Liver (tissue), 9 donors: Measurements from ENCODE around the gene BRAP. TPM values are rescaled to one million over a fixed set of nuclear protein-coding genes. Genes with fewer than 3 reads are reported as not detected.

Experiments used
- DNase-seq: peaks from one replicate; pipeline ENCODE4 v3.0.0-alpha.2; 2017; ENCODE audit warnings: low spot score
- H3K27ac ChIP-seq, 2 donors: one replicate each; pipeline ENCODE4 v1.7.0; 2013; ENCODE audit warnings: inconsistent platforms in 2 of 2, low read length in 2 of 2, control low read depth in 1 of 2, low read depth in 1 of 2, mild to moderate bottlenecking in 1 of 2
- H3K27me3 ChIP-seq, 4 donors: one replicate each; pipeline versions ENCODE4 v1.6.1 to v1.7.0; 2013; ENCODE audit warnings: low read length in 3 of 4, inconsistent platforms in 1 of 4, mild to moderate bottlenecking in 1 of 4, moderate library complexity in 1 of 4; ENCODE audit not compliant: control insufficient read depth in 4 of 4, insufficient read depth in 4 of 4
- H3K36me3 ChIP-seq, 4 donors: one replicate each; pipeline versions ENCODE4 v1.6.1 to v1.7.0; 2013; ENCODE audit warnings: low read length in 3 of 4, mild to moderate bottlenecking in 3 of 4, low read depth in 1 of 4, moderate library complexity in 1 of 4; ENCODE audit not compliant: control insufficient read depth in 4 of 4, insufficient read depth in 3 of 4
- H3K4me1 ChIP-seq, 4 donors: one replicate each; pipeline versions ENCODE4 v1.6.1 to v1.7.0; 2013; ENCODE audit warnings: low read length in 3 of 4, mild to moderate bottlenecking in 3 of 4, moderate library complexity in 1 of 4; ENCODE audit not compliant: control insufficient read depth in 4 of 4, insufficient read depth in 4 of 4
- H3K4me3 ChIP-seq, 3 donors: one replicate each; pipeline versions ENCODE4 v1.6.1 to v1.7.0; 2013; ENCODE audit warnings: low read length in 3 of 3, control low read depth in 1 of 3, low read depth in 1 of 3, mild to moderate bottlenecking in 1 of 3
- H3K9ac ChIP-seq, 2 donors: one replicate each; pipeline ENCODE4 v1.7.0; 2013; ENCODE audit warnings: low read length in 2 of 2, mild to moderate bottlenecking in 2 of 2, moderate library complexity in 2 of 2, control low read depth in 1 of 2, low read depth in 1 of 2
- H3K9me3 ChIP-seq, 4 donors: one replicate each; pipeline versions ENCODE4 v1.6.1 to v1.7.0; 2013; ENCODE audit warnings: low read length in 3 of 4; ENCODE audit not compliant: control insufficient read depth in 4 of 4
- ATF3 ChIP-seq: IDR thresholded peaks from 2 replicates; pipeline ENCODE4 v1.6.1; 2016; ENCODE audit warnings: antibody characterized with exemption
- CTCF ChIP-seq: fragments of 150-350 bp; IDR thresholded peaks from 2 replicates; pipeline ENCODE4 v1.5.1; 2017; ENCODE audit warnings: improper control_type of control experiment, low read depth, low read length; ENCODE audit not compliant: missing input control
- EGR1 ChIP-seq, 2 donors: IDR thresholded peaks; 2 replicates each; pipeline ENCODE4 v1.6.1; 2016 to 2018; ENCODE audit warnings: antibody characterized with exemption in 2 of 2, low read depth in 2 of 2
- FOXA2 ChIP-seq: IDR thresholded peaks from 2 replicates; pipeline ENCODE4 v1.6.1; 2016; ENCODE audit warnings: antibody characterized with exemption
- JUND ChIP-seq, 2 donors: IDR thresholded peaks; 2 replicates each; pipeline ENCODE4 v1.6.1; 2016; ENCODE audit warnings: antibody characterized with exemption in 2 of 2
- MAX ChIP-seq: IDR thresholded peaks from 2 replicates; pipeline ENCODE4 v1.6.1; 2016; ENCODE audit warnings: antibody characterized with exemption
- RAD21 ChIP-seq, 2 donors: IDR thresholded peaks; 2 replicates each; pipeline ENCODE4 v1.6.1; 2016; ENCODE audit warnings: antibody characterized with exemption in 2 of 2, mild to moderate bottlenecking in 2 of 2
- REST ChIP-seq: IDR thresholded peaks from 2 replicates; pipeline ENCODE4 v1.6.1; 2016; ENCODE audit warnings: antibody characterized with exemption, mild to moderate bottlenecking
- RXRA ChIP-seq, 2 donors: IDR thresholded peaks; 2 replicates each; pipeline ENCODE4 v1.6.1; 2017 to 2018; ENCODE audit warnings: antibody characterized with exemption in 2 of 2, mild to moderate bottlenecking in 1 of 2
- SP1 ChIP-seq: IDR thresholded peaks from 2 replicates; pipeline ENCODE4 v1.6.1; 2018; ENCODE audit warnings: antibody characterized with exemption, mild to moderate bottlenecking
- TAF1 ChIP-seq: conservative IDR thresholded peaks from 2 replicates; pipeline ENCODE4 v1.6.1; 2016; ENCODE audit warnings: antibody characterized with exemption, mild to moderate bottlenecking
- YY1 ChIP-seq: IDR thresholded peaks from 2 replicates; pipeline ENCODE4 v1.6.1; 2016; ENCODE audit warnings: antibody characterized with exemption, mild to moderate bottlenecking
- WGBS: extraction: QIAGEN DNeasy Blood & Tissue Kit; methylation state at CpG from one replicate; pipeline ENCODE4 v1.1.7; 2013; 5-methylcytosine and 5-hydroxymethylcytosine counted together
- polyA plus RNA-seq, 2 donors: library from polyadenylated mRNA; stranded (reverse) in 1 of 2; unstranded in 1 of 2; fragments of 200-250 nt in 1 of 2; fragments of >200 nt in 1 of 2; fragmentation: Nextera tagmentation in 1 of 2; extraction: Ambion mirVana in 1 of 2; gene quantifications; one replicate each; pipeline versions ENCODE4 v1.2.1 to v1.2.3, GENCODE V29; 2013 to 2015
- total RNA-seq, 2 donors: library from RNA; depleted of rRNA; stranded (reverse); fragments of >200 nt; gene quantifications; one replicate each; pipeline ENCODE4 v1.2.3, GENCODE V29; 2014
- donor health status: healthy.
- donor health status: healthy.
- donor health status: healthy.
- donor health status: healthy.
- donor health status: healthy.

Gene BRAP
- total and polyA plus RNA-seq, 4 donors: 4.8 to 10.1 (median 6.7) TPM

- no peaks in the 10 kb centered on the region for H3K4me1 ChIP-seq
- no peaks in the 10 kb centered on the region for H3K27me3 ChIP-seq
- no peak overlapping the region for H3K27ac ChIP-seq
- no peak overlapping the region for H3K4me3 ChIP-seq
- H3K9ac ChIP-seq: no peak overlapping the region
- no peak for DNase-seq
- no peaks in the 10 kb centered on the region for H3K9me3 ChIP-seq
- 89% methylated on average over 8 of the region's 8 CpGs for WGBS
- TF ChIP-seq YY1: no peak
- TF ChIP-seq MAX: no peak
- TF ChIP-seq JUND (IDR thresholded peaks at IDR 0.05): no peak
- no peak for TF ChIP-seq FOXA2
- no peak for TF ChIP-seq ATF3
- no peak for TF ChIP-seq SP1
- no peak for TF ChIP-seq TAF1
- TF ChIP-seq RAD21 (IDR thresholded peaks at IDR 0.05): no peak
- TF ChIP-seq REST: no peak
- peaks cover 10 to 39% (median 24%) of the 10 kb centered on the region in 4 donors for H3K36me3 ChIP-seq
These were observed 47.7 kb upstream of the BRAP start for GRCh38 chr12:111733340-111733915.

GRCh38 chr12:111732786-111733185 lies 47.0 kb upstream of the BRAP start:
- Histone ChIP-seq H3K4me3 (no peak overlapping the region), H3K9me3 (no peaks in the 10 kb centered on the region), H3K36me3 (peaks cover 9 to 44% (median 24%) of the 10 kb centered on the region in 4 donors), H3K9ac (no peak overlapping the region), H3K27ac (no peak overlapping the region), H3K27me3 (no peaks in the 10 kb centered on the region), H3K4me1 (no peaks in the 10 kb centered on the region)
- DNase-seq: no peak
- 86% methylated on average over 4 of the region's 4 CpGs for WGBS
- no peak for TF ChIP-seq MAX
- TF ChIP-seq REST: no peak
- TF ChIP-seq ATF3: no peak
- TF ChIP-seq RXRA (IDR thresholded peaks at IDR 0.05): no peak
- TF ChIP-seq EGR1 (IDR thresholded peaks at IDR 0.05; ENCODE audit: low read depth in 2 of 2): no peak
- no peak for TF ChIP-seq CTCF
- TF ChIP-seq YY1: no peak
- no peak for TF ChIP-seq RAD21 (IDR thresholded peaks at IDR 0.05)
